H1 (cell line): Measurements from ENCODE around the gene NEFH. TPM values are rescaled to one million over a fixed set of nuclear protein-coding genes. Genes with fewer than 3 reads are reported as not detected.
A peak's percentile ranks its signal among the peaks of the same experiment; 100 is the strongest.

ENCODE experiments used
- CTCF ChIA-PET: fragments of 300-600 bp; sonication (Branson Sonifier 250); formaldehyde crosslinking; loops from one replicate; lab custom pipeline; 2021; ENCODE audit not compliant: partially characterized antibody; lab: Charles Lee
- POLR2A ChIA-PET: fragments of 300-600 bp; sonication (Branson Sonifier 250); formaldehyde crosslinking; loops from one replicate; lab custom pipeline; 2021; ENCODE audit warnings: inconsistent platforms; ENCODE audit not compliant: partially characterized antibody; lab: Charles Lee
- DNase-seq, 2 experiments: peaks; one replicate each; pipeline versions ENCODE4 v3.0.0 to v3.0.0-alpha.2; 2010 to 2022; ENCODE audit warnings: low spot score in 2 of 2, low read depth in 1 of 2, mixed read lengths in 1 of 2
- FAIRE-seq: peaks from 2 replicates; lab custom pipeline; 2011; peaks lifted over from hg19 to GRCh38; lab: Jason Lieb, UNC
- H2AFZ ChIP-seq: 2 replicates; pipeline ENCODE4 v1.8.1; 2012; ENCODE audit warnings: low read length, inconsistent platforms
- H2AK5ac ChIP-seq: 2 replicates; pipeline ENCODE4 v1.6.1; 2013; ENCODE audit warnings: low read depth, low read length
- H2BK120ac ChIP-seq: replicated peaks from 2 replicates; pipeline ENCODE3; 2013; ENCODE audit warnings: low read depth, low read length, inconsistent platforms
- H2BK12ac ChIP-seq: 2 replicates; pipeline ENCODE4 v1.6.1; 2013; ENCODE audit warnings: low read depth, low read length
- H2BK15ac ChIP-seq: 2 replicates; pipeline ENCODE4 v1.6.1; 2013; ENCODE audit warnings: low read length
- H2BK20ac ChIP-seq: 2 replicates; pipeline ENCODE4 v1.6.1; 2013; ENCODE audit warnings: low read length
- H2BK5ac ChIP-seq: 2 replicates; pipeline ENCODE4 v1.6.1; 2013; ENCODE audit warnings: low read depth, low read length
- H3K14ac ChIP-seq: 2 replicates; pipeline ENCODE4 v1.6.1; 2013; ENCODE audit warnings: inconsistent platforms; ENCODE audit not compliant: insufficient read length
- H3K18ac ChIP-seq: 2 replicates; pipeline ENCODE4 v1.6.1; 2013; ENCODE audit warnings: low read length; ENCODE audit errors: extremely low read depth
- H3K23ac ChIP-seq: 2 replicates; pipeline ENCODE4 v1.6.1; 2013; ENCODE audit warnings: inconsistent platforms; ENCODE audit not compliant: insufficient read length
- H3K23me2 ChIP-seq: 2 replicates; pipeline ENCODE4 v1.6.1; 2013; ENCODE audit warnings: low read depth, low read length
- H3K27ac ChIP-seq: 2 replicates; pipeline ENCODE4 v1.6.1; 2011; ENCODE audit warnings: low read depth, low read length, inconsistent platforms
- H3K27me3 ChIP-seq, 4 experiments: replicated peaks in 1 of 4; 1 replicate in 1 of 4; 2 replicates in 3 of 4; pipeline versions ENCODE4 v1.6.1 to v1.8.1; 2011 to 2013; ENCODE audit warnings: low read length in 3 of 4, mild to moderate bottlenecking in 3 of 4, inconsistent platforms in 2 of 4, mixed read lengths in 2 of 4, moderate library complexity in 1 of 4; ENCODE audit not compliant: control insufficient read depth in 3 of 4, insufficient read depth in 3 of 4; ENCODE audit errors: extremely low read depth in 1 of 4
- H3K36me3 ChIP-seq, 4 experiments: 2 replicates each; pipeline versions ENCODE4 v1.6.1 to v1.8.1; 2011 to 2013; ENCODE audit warnings: mild to moderate bottlenecking in 4 of 4, low read length in 3 of 4, moderate library complexity in 2 of 4, control low read depth in 1 of 4, inconsistent platforms in 1 of 4; ENCODE audit not compliant: insufficient read depth in 4 of 4, control insufficient read depth in 2 of 4
- H3K4ac ChIP-seq: replicated peaks from 2 replicates; pipeline ENCODE3; 2013; ENCODE audit warnings: low read length, low read depth, mixed read lengths, inconsistent platforms; ENCODE audit not compliant: insufficient read length
- H3K4me1 ChIP-seq, 4 experiments: replicated peaks in 1 of 4; 1 replicate in 1 of 4; 2 replicates in 3 of 4; pipeline versions ENCODE4 v1.6.1 to v1.8.1; 2011 to 2013; ENCODE audit warnings: low read length in 3 of 4, inconsistent platforms in 2 of 4, mixed read lengths in 1 of 4; ENCODE audit not compliant: insufficient read depth in 4 of 4, control insufficient read depth in 3 of 4
- H3K4me2 ChIP-seq, 2 experiments: 2 replicates each; pipeline versions ENCODE4 v1.6.1 to v1.8.1; 2011 to 2013; ENCODE audit warnings: low read depth in 2 of 2, low read length in 2 of 2, control low read depth in 1 of 2, inconsistent platforms in 1 of 2, mild to moderate bottlenecking in 1 of 2; ENCODE audit not compliant: insufficient read depth in 1 of 2
- H3K4me3 ChIP-seq, 4 experiments: fragments of 200-600, 300-600 bp in 1 of 4; sonication (generic), shearing (Covaris generic), sonication (Bioruptor Twin) in 1 of 4; 2 replicates each; pipeline versions ENCODE4 v1.5.1 to v1.8.1; 2011 to 2016; ENCODE audit warnings: low read length in 4 of 4, low read depth in 3 of 4, control low read depth in 2 of 4, inconsistent platforms in 2 of 4, mild to moderate bottlenecking in 2 of 4, mixed read lengths in 1 of 4, moderate library complexity in 1 of 4; ENCODE audit not compliant: insufficient read depth in 2 of 4; ENCODE audit errors: extremely low read depth in 1 of 4
- H3K56ac ChIP-seq: replicated peaks from 2 replicates; pipeline ENCODE3; 2013; ENCODE audit warnings: low read depth, mild to moderate bottlenecking, mixed read lengths, low read length, inconsistent platforms; ENCODE audit not compliant: insufficient read length
- H3K79me1 ChIP-seq: 2 replicates; pipeline ENCODE4 v1.6.1; 2013; ENCODE audit warnings: low read depth, low read length, control low read depth
- H3K79me2 ChIP-seq, 2 experiments: 2 replicates each; pipeline versions ENCODE4 v1.6.1 to v1.8.1; 2012 to 2013; ENCODE audit warnings: low read length in 2 of 2, mild to moderate bottlenecking in 2 of 2, inconsistent platforms in 1 of 2; ENCODE audit not compliant: insufficient read depth in 2 of 2, control insufficient read depth in 1 of 2
- H3K9ac ChIP-seq, 4 experiments: replicated peaks in 1 of 4; 1 replicate in 1 of 4; 2 replicates in 3 of 4; pipeline versions ENCODE4 v1.6.1 to v1.8.1; 2011 to 2013; ENCODE audit warnings: low read depth in 3 of 4, low read length in 3 of 4, control low read depth in 2 of 4, mild to moderate bottlenecking in 2 of 4, moderate library complexity in 2 of 4, inconsistent platforms in 1 of 4; ENCODE audit errors: extremely low read depth in 1 of 4
- H3K9me3 ChIP-seq, 2 experiments: 2 replicates each; pipeline versions ENCODE4 v1.6.1 to v1.8.1; 2012 to 2013; ENCODE audit warnings: mild to moderate bottlenecking in 2 of 2, moderate library complexity in 2 of 2, control low read depth in 1 of 2, inconsistent platforms in 1 of 2, low read depth in 1 of 2, low read length in 1 of 2, mixed read lengths in 1 of 2; ENCODE audit not compliant: insufficient read depth in 2 of 2
- H4K20me1 ChIP-seq, 2 experiments: replicated peaks in 1 of 2; 2 replicates each; pipeline versions ENCODE3 to v1.8.1; 2011 to 2013; ENCODE audit warnings: inconsistent platforms in 2 of 2, low read length in 2 of 2, mild to moderate bottlenecking in 1 of 2; ENCODE audit not compliant: insufficient read depth in 2 of 2, control insufficient read depth in 1 of 2
- H4K5ac ChIP-seq: 2 replicates; pipeline ENCODE4 v1.6.1; 2013; ENCODE audit warnings: low read length, low read depth, mixed read lengths, inconsistent platforms; ENCODE audit not compliant: insufficient read length
- H4K8ac ChIP-seq: 2 replicates; pipeline ENCODE4 v1.8.0; 2013; ENCODE audit warnings: mild to moderate bottlenecking, moderate library complexity, low read length, inconsistent platforms; ENCODE audit not compliant: insufficient read depth; ENCODE audit errors: extremely low read depth
- H4K91ac ChIP-seq: replicated peaks from 2 replicates; pipeline ENCODE3; 2013; ENCODE audit warnings: low read length, mixed read lengths, inconsistent platforms; ENCODE audit not compliant: insufficient read length
- CHD2 ChIP-seq: IDR thresholded peaks from 2 replicates; pipeline ENCODE4 v1.6.1; 2012; ENCODE audit warnings: low read length, improper control_type of control experiment
- JUN ChIP-seq: IDR thresholded peaks from 2 replicates; pipeline ENCODE4 v1.6.1; 2011; ENCODE audit warnings: low read depth, mild to moderate bottlenecking, improper control_type of control experiment, low read length
- RAD21 ChIP-seq, 2 experiments: IDR thresholded peaks in 1 of 2; conservative IDR thresholded peaks in 1 of 2; 2 replicates each; pipeline ENCODE4 v1.6.1; 2011; ENCODE audit warnings: low read depth in 2 of 2, low read length in 2 of 2, improper control_type of control experiment in 1 of 2, inconsistent platforms in 1 of 2, mild to moderate bottlenecking in 1 of 2, moderate library complexity in 1 of 2
- SIRT6 ChIP-seq: IDR thresholded peaks from one replicate; pipeline ENCODE4 v1.7.1; 2012; ENCODE audit warnings: low read length, inconsistent platforms
- ZNF274 ChIP-seq: IDR thresholded peaks from 2 replicates; pipeline ENCODE4 v1.7.0; 2012; ENCODE audit warnings: low read length, borderline replicate concordance; ENCODE audit errors: extremely low read depth
- WGBS, 2 experiments: shearing (Covaris generic) in 1 of 2; methylation state at CpG; one replicate each; pipeline versions ENCODE4 v1.1.6 to v1.1.7; 2013 to 2015; ENCODE audit warnings: low lambda C conversion rate in 2 of 2, mixed read lengths in 2 of 2, inconsistent platforms in 1 of 2, low coverage in 1 of 2, missing lambda C conversion rate in 1 of 2; ENCODE audit not compliant: insufficient replicate concordance in 2 of 2, insufficient coverage in 1 of 2, insufficient read length in 1 of 2; ENCODE audit errors: extremely low coverage in 1 of 2, missing lambda C conversion rate in 1 of 2; 5-methylcytosine and 5-hydroxymethylcytosine counted together
- polyA plus RNA-seq, 7 experiments: library from polyadenylated mRNA; depleted of rRNA in 3 of 7; stranded (reverse) in 5 of 7; unstranded in 2 of 7; fragments of >200 nt in 5 of 7; fragments of 200-250 nt in 2 of 7; gene quantifications; 1 replicate in 5 of 7; 2 replicates in 1 of 7; 4 replicates in 1 of 7; pipeline versions ENCODE4 v1.2.1 to v1.2.3, GENCODE V29; 2011 to 2013; ENCODE audit warnings: missing spikeins in 2 of 7, mixed read lengths in 2 of 7
- total RNA-seq: library from RNA; stranded (reverse); fragmentation: NEBNext Ultra II Directional; extraction: Animal tissue kit (Norgen Biotek cat#: 25700); gene quantifications from 2 replicates; pipeline ENCODE4 v1.2.1, GENCODE V29; 2021
- TF ChIP-seq, protein P1 (sequence below): IDR thresholded peaks from 2 replicates; pipeline ENCODE4 v1.6.1; 2012; ENCODE audit warnings: inconsistent platforms

The NEFH gene
- total and polyA plus RNA-seq, 2 of the 8 experiments (the other 6 are each of a cell fraction or from before 2014, with no cell fraction given): 0.57 to 2.3 TPM

DNA sequence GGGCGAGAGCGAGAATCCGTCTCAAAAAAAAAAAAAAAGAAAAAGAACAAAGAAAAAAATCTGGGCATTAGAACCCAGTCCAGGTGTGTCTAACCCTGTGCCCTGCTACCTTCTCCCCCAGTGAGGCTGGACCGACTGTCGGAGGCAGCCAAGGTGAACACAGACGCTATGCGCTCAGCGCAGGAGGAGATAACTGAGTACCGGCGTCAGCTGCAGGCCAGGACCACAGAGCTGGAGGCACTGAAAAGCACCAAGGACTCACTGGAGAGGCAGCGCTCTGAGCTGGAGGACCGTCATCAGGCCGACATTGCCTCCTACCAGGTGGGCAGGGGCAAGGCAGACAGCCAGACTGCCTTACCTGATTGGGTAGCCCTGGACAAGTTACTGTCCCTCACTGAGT is 3.2 kb downstream of the NEFH start:
- no peak overlapping the region for H3K4me2 ChIP-seq
- H3K27ac ChIP-seq: no peak overlapping the region
- peaks cover 4 to 5% of the 10 kb centered on the region in 2 experiments for H4K20me1 ChIP-seq
- H2BK12ac ChIP-seq: no peak overlapping the region
- H3K14ac ChIP-seq: no peak overlapping the region
- H3K9me3 ChIP-seq: peaks cover 0 to 11% of the 10 kb centered on the region in 2 experiments; a peak in 2 of 4 replicates
- H3K4ac ChIP-seq: no peak overlapping the region
- TF ChIP-seq JUN (no peak), RAD21 (IDR thresholded peaks at IDR 0.05 in 1 of 2, conservative IDR thresholded peaks at IDR 0.05 in 1 of 2; ENCODE audit: low read depth in 2 of 2, low read length in 2 of 2) (peak in 1 of 2 experiments; percentile 16; a peak in 1 of 4 replicates), CHD2 (no peak), ZNF274 (no peak), SIRT6 (no peak)
- TF ChIP-seq, protein P1, sequence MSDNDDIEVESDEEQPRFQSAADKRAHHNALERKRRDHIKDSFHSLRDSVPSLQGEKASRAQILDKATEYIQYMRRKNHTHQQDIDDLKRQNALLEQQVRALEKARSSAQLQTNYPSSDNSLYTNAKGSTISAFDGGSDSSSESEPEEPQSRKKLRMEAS: no peak
- H4K8ac ChIP-seq: no peak overlapping the region
- H3K23me2 ChIP-seq: peaks cover 19% of the 10 kb centered on the region; the same call in 1 of the 2 replicates
- no peaks in the 10 kb centered on the region for H3K79me2 ChIP-seq
- no peak overlapping the region for H2BK5ac ChIP-seq
- H3K4me1 ChIP-seq: peaks cover 7 to 21% (median 16%) of the 10 kb centered on the region in 4 experiments
- no peak overlapping the region for H2BK15ac ChIP-seq
- CTCF ChIA-PET: interaction anchor here (0.8 to 6.2 kb wide), 7 partner anchors 9 to 112 kb away, joined by 3 to 42 read pairs (median 5); no protein-coding TSS in a partner anchor
- H4K5ac ChIP-seq: no peak overlapping the region
- no peak overlapping the region for H3K23ac ChIP-seq
- H4K91ac ChIP-seq: no peak overlapping the region
- H2BK20ac ChIP-seq: no peak overlapping the region
- no peak overlapping the region for H3K18ac ChIP-seq
- no peak overlapping the region for H3K9ac ChIP-seq
- WGBS, 2 experiments: 79% methylated on average over 12 of the region's 13 CpGs; no CpG with 5 or more reads in 1 of the 2 experiments
- FAIRE-seq (no peak), DNase-seq (no peak)
- no peak overlapping the region for H2AFZ ChIP-seq
- H2AK5ac ChIP-seq: no peak overlapping the region
- no peak overlapping the region for H3K4me3 ChIP-seq
- H2BK120ac ChIP-seq: no peak overlapping the region
- peaks cover 0 to 12% (median 5%) of the 10 kb centered on the region in 4 experiments; a peak in 4 of 8 replicates for H3K36me3 ChIP-seq
- H3K27me3 ChIP-seq: peaks cover 26 to 45% (median 43%) of the 10 kb centered on the region in 4 experiments
- no peak overlapping the region for H3K56ac ChIP-seq
- H3K79me1 ChIP-seq: no peaks in the 10 kb centered on the region
- POLR2A ChIA-PET: interaction anchor here (1.6 to 3.7 kb wide), 3 partner anchors 11 to 14 kb away, joined by 6 to 36 read pairs (median 11); no protein-coding TSS in a partner anchor
